Muscle of back (tissue), 11 donors: ENCODE measurements around the gene MEI1. TPM values are rescaled to one million over a fixed set of nuclear protein-coding genes. Genes with fewer than 3 reads are reported as not detected.

Experiments used
- DNase-seq, 3 donors: peaks; one replicate each; pipeline versions ENCODE4 v3.0.0 to v3.0.0-alpha.2; 2013
- polyA plus RNA-seq, 10 donors: library from polyadenylated mRNA; unstranded; fragments of 120-200 nt; gene quantifications; one replicate each; pipeline ENCODE4 v1.2.1, GENCODE V29; 2013; ENCODE audit not compliant: insufficient read length in 10 of 10

The MEI1 gene
- polyA plus RNA-seq, 10 donors = 0.54 to 3.1 (median 1.3) TPM

DNA sequence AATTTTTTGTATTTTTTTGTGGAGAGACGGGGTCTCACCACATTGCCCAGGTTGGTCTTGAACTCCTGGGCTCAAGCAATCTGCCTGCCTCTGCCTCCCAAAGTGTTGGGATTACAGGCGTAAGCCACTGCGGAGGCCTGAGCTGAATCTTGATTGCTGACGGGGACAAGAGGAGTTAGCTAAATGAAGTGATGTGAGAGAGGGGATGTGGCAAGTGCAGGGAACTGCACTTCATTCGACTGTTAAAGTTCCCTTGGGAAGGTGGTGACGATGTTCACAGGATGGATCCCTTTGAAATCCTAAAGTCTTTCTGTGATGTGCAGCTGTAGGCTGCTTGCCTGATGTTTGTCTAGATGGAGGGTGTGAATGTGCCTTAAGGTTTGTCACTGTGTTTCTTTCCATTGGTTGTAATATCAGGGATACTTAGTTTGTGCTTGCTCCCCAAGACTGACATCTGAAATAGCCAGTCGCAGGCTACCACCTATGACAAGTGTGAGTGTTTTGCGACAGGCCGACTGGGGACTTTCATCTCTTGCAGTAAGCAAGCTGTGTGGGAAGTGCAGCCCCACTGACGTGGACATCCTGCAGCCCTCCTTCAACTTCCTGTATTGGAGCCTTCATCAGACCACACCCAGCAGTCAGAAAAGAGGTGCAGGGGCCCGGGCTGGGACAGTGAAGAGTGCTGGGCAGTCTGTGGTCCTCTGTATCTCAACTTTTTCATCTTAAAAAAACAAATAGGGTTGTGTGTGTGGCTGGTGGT lies 81.6 kb downstream of the MEI1 start:
- peak; percentile 10 to 52 (median 16) for DNase-seq

DNA sequence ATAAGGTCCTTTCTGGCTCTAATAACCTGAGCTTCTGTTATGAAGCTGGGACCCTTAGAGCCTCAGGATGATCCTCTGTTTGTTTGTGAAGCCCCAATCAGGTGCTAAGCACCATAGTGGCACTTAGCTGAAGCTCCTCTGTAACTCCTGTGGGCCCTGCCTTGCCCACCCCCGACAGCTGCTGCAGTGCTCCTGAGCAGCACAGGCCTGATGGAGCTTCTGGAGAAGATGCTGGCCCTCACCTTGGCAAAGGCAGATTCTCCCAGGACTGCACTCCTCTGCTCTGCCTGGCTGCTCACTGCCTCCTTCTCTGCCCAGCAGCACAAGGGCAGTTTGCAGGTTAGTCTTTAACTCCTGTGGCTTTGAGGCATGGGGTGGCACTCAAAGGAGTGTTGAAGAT lies 82.2 kb downstream of the MEI1 start:
- no peak for DNase-seq

DNA sequence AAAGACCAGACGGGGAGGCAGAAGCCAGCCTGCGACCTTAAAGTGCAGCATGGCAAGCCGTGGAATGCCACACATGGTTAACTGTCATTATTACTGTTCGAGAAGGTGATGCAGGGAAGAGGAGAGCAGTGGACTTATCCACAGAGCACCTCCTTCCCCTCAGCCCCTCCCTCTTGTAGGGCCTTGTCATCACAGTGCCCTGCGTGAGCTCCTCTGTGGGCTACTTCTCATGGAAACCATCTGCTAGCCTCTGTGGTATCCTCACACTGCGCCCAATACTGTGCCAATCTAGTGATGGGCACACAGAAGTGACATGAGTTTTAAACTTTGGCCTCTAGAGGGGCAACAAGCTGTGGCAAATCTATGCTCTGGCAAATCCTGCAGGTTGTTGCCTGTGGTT lies 83.0 kb downstream of the MEI1 start:
- no peak for DNase-seq

GRCh38 chr22:41782751-41783150 lies 83.4 kb downstream of the MEI1 start:
- DNase-seq = no peak

GRCh38 chr22:41787331-41787730 lies 88.0 kb downstream of the MEI1 start:
- no peak for DNase-seq

DNA sequence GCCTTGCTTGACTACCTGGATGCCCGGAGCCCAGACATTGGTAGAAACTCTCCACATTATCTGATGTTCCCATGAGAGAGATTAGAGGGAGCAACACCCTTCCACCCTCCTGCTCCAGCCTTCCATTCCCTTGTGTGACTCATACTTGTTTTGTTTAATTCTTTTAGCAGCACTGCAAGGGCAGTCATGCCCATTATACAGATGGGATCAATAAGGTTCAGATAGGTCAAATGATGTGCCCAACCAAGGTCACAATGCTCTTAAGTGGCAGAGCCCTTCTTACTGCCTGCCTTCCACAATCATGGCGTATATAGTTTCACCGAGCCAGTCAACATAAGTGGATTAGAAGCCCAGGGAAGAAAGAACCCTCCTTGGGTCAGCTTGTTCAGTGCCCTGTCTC lies 94.6 kb downstream of the MEI1 start:
- no peak for DNase-seq

GRCh38 chr22:41798736-41799135 lies 99.4 kb downstream of the MEI1 start:
- DNase-seq = no peak

DNA sequence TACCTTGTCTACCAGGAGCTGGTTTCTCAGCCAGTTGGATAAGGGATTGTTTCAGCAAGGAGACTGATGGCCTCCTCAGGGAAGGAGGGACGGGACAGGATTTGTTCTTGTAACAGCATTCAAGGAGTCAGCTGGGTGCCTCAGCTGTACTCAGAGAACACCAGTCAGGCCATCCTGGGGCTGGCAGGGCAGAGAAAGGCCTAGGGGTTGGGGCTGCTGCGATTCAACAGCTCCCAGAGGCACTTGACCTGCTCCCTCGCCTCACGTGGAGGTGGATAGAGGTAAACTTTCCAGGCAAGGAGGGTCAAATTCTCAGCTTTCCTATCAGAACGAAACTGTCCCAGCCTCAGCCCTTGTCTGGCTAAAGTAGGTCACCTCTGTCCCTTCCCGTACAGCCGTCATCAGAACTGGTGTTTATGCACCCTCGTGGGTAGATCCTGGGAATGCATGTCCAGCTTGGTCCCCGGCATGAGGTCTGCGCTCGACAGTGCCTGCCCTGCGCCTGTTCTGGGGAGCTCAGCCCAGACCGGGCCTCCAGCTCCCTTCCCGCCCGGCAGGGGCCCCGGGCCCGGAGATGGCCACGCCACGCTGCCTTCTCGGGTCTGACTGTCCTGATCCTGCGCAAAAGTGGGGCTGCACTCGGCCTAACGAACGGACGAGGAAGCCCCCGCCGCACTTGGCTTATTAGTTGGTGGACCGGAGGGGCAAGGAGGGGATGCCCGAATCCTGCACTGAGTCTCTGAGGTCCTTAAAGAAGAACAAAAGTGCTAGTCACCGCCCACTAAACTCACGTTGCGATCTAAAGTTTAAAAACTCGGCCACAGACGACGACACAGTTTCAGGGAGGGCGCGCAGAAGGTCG lies 100.4 kb downstream of the MEI1 start:
- peak in 1 of 3 donors; percentile 44 for DNase-seq

GRCh38 chr22:41800348-41801146 lies 101.2 kb downstream of the MEI1 start, which contains the start of gene CCDC134:
TSS of gene CCDC134 (plus strand) at chr22:41800679. CDS start at chr22:41808891, 8,212 bp downstream.
- peak; percentile 86 to 96 (median 90) for DNase-seq

GRCh38 chr22:41801147-41801819 lies 102.0 kb downstream of the MEI1 start:
- no peak for DNase-seq

- no peak for DNase-seq
Observed at GRCh38 chr22:41801886-41802285, 102.6 kb downstream of the MEI1 start.

GRCh38 chr22:41805639-41806038 lies 106.3 kb downstream of the MEI1 start:
- no peak for DNase-seq

GRCh38 chr22:41808400-41808799 lies 109.1 kb downstream of the MEI1 start:
- DNase-seq = no peak

GRCh38 chr22:41810022-41810421 lies 110.7 kb downstream of the MEI1 start:
- DNase-seq = no peak

- no peak for DNase-seq
Observed at GRCh38 chr22:41812805-41813545, 113.7 kb downstream of the MEI1 start.

- DNase-seq = no peak
Observed at GRCh38 chr22:41813726-41814410, 114.6 kb downstream of the MEI1 start.

GRCh38 chr22:41815716-41816115 lies 116.4 kb downstream of the MEI1 start:
- DNase-seq = no peak

DNA sequence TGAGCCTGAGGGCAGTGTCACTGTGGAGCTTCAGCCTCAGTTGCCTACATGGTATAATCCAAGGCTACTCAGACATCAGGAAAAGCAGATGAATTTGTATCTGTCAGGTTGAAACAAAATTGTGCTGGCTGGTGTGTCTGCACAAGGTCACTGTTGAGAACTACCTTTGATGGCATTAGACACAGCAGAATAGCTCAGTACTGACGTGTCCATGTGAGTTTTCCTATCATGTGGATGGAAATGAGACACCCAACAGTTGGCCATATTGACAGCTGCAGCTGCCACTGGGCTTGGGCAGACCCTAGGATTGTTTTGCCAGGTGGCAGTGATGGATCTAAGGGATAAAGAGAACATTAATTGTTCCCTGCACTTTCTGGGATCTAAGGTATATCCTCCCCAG lies 116.9 kb downstream of the MEI1 start:
- DNase-seq = peak; percentile 40 to 63 (median 48)

GRCh38 chr22:41816871-41817270 lies 117.6 kb downstream of the MEI1 start:
- no peak for DNase-seq

DNA sequence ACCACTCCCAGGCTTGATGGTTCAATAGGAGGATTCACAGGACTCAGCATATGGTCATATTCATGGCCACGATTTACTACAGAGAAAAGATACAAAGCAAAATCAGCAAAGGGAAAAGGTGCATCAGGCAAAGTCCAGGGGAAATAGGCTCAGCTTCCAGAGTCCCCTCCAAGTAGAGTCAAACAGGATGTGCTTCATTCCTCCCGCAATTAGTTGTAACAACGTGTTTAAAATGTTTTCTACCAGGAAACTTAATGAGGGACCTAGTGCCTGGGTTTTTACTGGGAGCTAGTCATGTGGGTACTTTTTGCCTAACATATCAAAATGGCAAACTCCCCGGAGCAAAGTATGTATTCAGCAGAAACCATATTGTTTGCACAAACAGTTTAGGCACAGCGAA lies 118.7 kb downstream of the MEI1 start:
- DNase-seq = no peak
